ENCODE data around the gene APBB3.
A peak's percentile ranks its signal among the peaks of the same experiment; 100 is the strongest.

APBB3 gene

GRCh38 chr5:140553657-140554056 is 10.7 kb downstream of the APBB3 start:
- DNase-seq (ENCODE audit: low read depth): no peak

- no peak for DNase-seq (ENCODE audit: low read depth)
Measured at GRCh38 chr5:140551872-140552271, 12.5 kb downstream of the APBB3 start.

GRCh38 chr5:140550147-140551079 is 14.0 kb downstream of the APBB3 start:
- DNase-seq (ENCODE audit: low read depth): no peak

- DNase-seq (ENCODE audit: low read depth): peak; percentile 50
Measured at GRCh38 chr5:140549237-140550144, 14.9 kb downstream of the APBB3 start.

- no peak for DNase-seq (ENCODE audit: low read depth)
Measured at GRCh38 chr5:140548791-140549190, 15.6 kb downstream of the APBB3 start.

- DNase-seq (ENCODE audit: low read depth): no peak
Measured at GRCh38 chr5:140548300-140548688, 16.1 kb downstream of the APBB3 start.

GRCh38 chr5:140547508-140548299 is 16.7 kb downstream of the APBB3 start, which contains the start of gene EIF4EBP3:
TSS of gene EIF4EBP3 (plus strand) at chr5:140547662. CDS start at chr5:140547738, 76 bp downstream.
- DNase-seq (ENCODE audit: low read depth): peak; percentile 96

- DNase-seq (ENCODE audit: low read depth): no peak
Measured at GRCh38 chr5:140546851-140547507, 17.4 kb downstream of the APBB3 start.

GRCh38 chr5:140545606-140546005 is 18.8 kb downstream of the APBB3 start:
- no peak for DNase-seq (ENCODE audit: low read depth)

GRCh38 chr5:140544986-140545385 is 19.4 kb downstream of the APBB3 start:
- no peak for DNase-seq (ENCODE audit: low read depth)

- DNase-seq (ENCODE audit: low read depth): no peak
Measured at GRCh38 chr5:140542972-140543371, 21.4 kb downstream of the APBB3 start.

GRCh38 chr5:140540227-140540626 is 24.2 kb downstream of the APBB3 start:
- no peak for DNase-seq (ENCODE audit: low read depth)

- DNase-seq (ENCODE audit: low read depth): no peak
Measured at GRCh38 chr5:140524003-140524402, 40.4 kb downstream of the APBB3 start.

GRCh38 chr5:140513124-140513523 is 51.3 kb downstream of the APBB3 start:
- no peak for DNase-seq (ENCODE audit: low read depth)

GRCh38 chr5:140509898-140510297 is 54.5 kb downstream of the APBB3 start:
- DNase-seq (ENCODE audit: low read depth): no peak
